ENCODE data around the gene DPYD.

Gene DPYD

GRCh38 chr1:97685360-97685759 lies 235.5 kb downstream of the DPYD start:
- no peak for DNase-seq (ENCODE audit: low spot score)

- DNase-seq (ENCODE audit: low spot score), result no peak
Observed at GRCh38 chr1:97680894-97681293, 239.9 kb downstream of the DPYD start.

DNA sequence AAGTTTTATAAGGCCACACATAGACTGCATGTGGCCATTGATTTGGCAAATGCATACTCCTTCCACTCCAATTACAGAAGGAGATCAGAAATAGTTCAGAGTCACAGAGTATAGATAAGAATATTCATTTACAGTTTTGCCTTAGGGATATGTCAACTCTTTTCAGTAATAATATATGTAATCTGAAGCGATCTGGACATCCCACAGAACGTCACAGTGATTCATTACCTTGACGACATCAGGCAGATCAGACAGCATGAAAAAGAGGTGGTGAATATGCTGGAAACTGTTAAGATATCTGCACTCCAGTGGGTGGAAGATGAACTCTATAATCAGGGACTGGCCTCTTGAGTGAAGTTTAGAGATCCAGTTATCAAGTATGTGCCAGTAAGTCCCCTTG lies 240.4 kb downstream of the DPYD start:
- DNase-seq (ENCODE audit: low spot score), result no peak

GRCh38 chr1:97677702-97678101 lies 243.1 kb downstream of the DPYD start:
- no peak for DNase-seq (ENCODE audit: low spot score)

- no peak for DNase-seq (ENCODE audit: low spot score)
Observed at GRCh38 chr1:97674517-97674916, 246.3 kb downstream of the DPYD start.

- peak; percentile 54 for DNase-seq (ENCODE audit: low spot score)
Observed at GRCh38 chr1:97668945-97669344, 251.9 kb downstream of the DPYD start.

- no peak for DNase-seq (ENCODE audit: low spot score)
Observed at GRCh38 chr1:97660431-97661105, 260.3 kb downstream of the DPYD start.

GRCh38 chr1:97654876-97655585 lies 265.8 kb downstream of the DPYD start:
- DNase-seq (ENCODE audit: low spot score), result no peak

GRCh38 chr1:97651250-97651649 lies 269.6 kb downstream of the DPYD start:
- DNase-seq (ENCODE audit: low spot score), result no peak

DNA sequence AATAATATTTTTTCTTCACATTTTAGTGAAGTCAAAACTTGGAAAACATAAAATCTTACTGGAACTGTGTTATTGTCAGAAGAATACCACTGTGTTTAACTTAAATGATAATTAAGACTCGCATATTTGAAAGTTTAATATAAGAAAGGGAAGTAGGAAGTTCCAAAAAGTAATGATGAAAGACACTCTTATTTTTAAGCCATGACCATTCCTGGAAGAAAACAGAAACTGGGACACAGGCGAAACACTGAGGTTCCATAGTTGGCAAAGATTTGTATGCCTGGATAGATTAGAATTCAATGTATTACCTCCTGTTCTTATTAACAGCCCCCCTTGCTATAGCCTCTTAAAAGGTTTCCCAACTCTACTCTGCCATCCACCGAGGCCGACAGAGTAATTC lies 271.2 kb downstream of the DPYD start:
- DNase-seq (ENCODE audit: low spot score), result no peak

DNA sequence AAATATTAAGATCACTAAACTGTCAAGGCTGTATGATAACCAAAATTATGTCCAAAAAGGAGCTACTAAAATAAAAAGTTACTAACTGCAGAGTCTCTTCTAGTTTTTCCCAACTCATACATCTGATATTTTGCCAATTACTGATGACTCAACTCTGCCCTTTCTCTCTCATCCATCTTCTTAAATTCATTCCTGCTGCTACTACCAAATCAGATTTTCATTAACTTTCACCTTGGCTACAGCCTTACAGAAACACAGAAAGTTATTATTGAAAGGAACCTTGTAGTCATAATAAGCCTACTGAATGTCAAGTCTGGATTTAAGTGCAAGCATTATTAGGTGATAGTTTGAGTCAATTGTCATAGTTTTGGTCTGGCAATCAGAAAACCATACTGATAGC lies 273.1 kb downstream of the DPYD start:
- DNase-seq (ENCODE audit: low spot score), result peak; percentile 27

DNA sequence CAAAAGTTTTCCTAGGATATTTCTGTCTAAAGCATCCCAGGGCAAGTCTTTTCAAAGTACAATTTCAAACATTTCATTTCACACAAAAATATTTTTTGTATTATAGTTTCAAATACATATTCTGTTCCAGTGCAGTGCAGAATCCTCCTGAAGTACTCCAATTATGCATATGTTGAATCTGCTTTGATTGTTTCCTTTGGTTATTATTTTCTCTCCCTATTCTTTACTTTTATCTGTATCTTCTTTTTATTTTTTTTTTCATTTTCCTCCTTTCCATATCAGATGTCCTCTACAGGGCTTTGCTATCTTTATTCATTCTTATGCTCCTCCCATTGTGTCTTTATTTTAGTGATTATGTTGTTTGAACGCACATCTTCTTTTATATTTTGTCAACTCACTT lies 274.8 kb downstream of the DPYD start:
- no peak for DNase-seq (ENCODE audit: low spot score)

- no peak for DNase-seq (ENCODE audit: low spot score)
Observed at GRCh38 chr1:97640677-97641076, 280.2 kb downstream of the DPYD start.

GRCh38 chr1:97636941-97637340 lies 283.9 kb downstream of the DPYD start:
- DNase-seq (ENCODE audit: low spot score), result no peak

DNA sequence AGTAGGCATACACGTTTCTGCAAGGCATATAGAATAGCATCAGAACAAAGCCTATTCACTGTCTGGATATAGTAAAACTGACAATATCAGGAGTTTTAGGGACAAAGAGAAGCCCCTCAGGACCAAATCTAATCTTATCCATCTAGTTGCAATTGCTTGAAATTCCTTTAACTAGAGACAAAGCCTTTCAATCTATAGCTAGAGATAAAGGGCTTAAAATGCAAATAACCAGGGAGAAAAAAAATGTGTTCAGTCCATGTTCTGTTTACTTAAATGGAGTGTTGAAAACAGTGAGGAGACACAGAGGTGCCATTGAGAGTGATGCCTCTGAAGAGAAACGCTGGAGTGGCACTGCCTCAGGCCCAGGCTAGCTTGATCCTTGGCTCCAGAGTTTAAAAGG lies 286.1 kb downstream of the DPYD start:
- no peak for DNase-seq (ENCODE audit: low spot score)

- DNase-seq (ENCODE audit: low spot score), result no peak
Observed at GRCh38 chr1:97632776-97633175, 288.1 kb downstream of the DPYD start.

DNA sequence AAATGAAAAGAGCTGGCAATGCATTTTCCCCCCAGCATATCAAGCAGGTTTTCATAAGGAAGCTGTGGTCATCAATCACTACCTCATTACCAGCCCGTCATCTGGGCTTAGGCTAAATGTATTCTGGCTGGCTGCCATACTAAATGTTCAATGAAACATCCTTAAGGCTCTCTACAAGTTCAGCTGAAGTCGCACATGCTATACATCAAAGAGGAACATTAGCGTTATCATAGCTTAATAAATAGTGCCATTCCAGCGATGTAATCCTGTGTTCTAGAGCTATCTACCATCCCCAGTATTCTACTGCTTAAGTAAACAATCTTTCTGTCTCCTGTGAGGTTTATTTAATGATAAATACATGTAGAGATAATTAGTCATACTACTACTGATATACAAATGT lies 288.8 kb downstream of the DPYD start:
- DNase-seq (ENCODE audit: low spot score), result no peak

- DNase-seq (ENCODE audit: low spot score), result no peak
Observed at GRCh38 chr1:97630948-97631347, 289.9 kb downstream of the DPYD start.

DNA sequence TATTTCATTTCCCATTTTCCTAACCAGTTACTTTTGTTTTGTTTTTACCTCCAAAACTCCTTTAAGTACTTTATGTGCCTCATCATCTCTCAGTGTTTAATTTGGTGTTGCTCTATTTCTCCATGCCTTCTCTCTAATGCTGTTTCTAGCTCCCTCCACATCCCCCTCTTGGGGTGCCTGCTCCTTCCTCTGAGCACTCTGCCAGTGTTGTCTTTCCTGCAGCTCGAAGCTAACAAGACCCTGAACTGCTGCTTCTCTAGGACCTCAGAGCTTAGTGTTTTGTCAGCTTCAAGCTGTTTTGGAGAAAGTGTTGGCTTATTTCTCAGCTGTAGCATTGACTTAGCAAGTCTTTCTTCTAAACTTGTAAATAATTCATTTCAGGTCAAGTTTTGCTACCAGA lies 290.6 kb downstream of the DPYD start:
- no peak for DNase-seq (ENCODE audit: low spot score)

GRCh38 chr1:97623220-97623619 lies 297.6 kb downstream of the DPYD start:
- no peak for DNase-seq (ENCODE audit: low spot score)

DNA sequence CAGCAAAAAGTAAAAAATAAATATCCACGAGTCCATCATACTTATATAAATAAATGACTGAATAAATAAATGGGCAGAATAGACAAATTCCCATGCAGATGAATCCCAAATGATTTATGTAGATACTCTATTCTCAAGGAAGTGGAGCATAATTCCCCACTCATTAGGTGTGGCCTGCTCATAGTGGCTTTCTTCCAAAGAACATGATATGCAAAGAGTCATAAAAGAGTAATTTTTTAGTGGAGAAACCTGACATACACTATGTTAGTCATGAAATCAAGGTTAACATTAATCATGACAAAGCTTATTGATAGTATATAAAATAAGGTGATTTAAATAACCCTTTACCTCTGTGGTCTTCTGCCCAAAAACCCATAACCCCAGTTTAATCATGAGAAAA lies 298.9 kb downstream of the DPYD start:
- DNase-seq (ENCODE audit: low spot score), result no peak

DNA sequence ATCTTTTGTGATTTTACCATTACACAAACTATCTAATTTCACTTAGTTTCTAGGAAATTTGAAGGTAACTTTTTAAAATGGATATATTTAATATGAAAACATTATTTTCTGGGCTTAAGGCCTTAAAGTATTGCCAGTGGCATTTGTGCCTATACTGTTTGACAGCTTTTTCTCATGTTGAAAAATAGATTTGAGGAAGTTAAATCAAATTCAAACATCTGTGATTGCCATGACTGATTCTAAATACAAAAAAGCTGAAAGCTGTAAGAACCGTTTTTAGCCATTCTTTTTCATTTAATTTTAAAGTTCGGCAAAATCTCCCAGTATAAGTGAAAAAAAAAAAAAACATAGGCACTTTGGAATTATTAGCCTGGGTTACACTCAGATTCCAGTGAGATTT lies 301.1 kb downstream of the DPYD start:
- DNase-seq (ENCODE audit: low spot score), result no peak

GRCh38 chr1:97610748-97611147 lies 310.1 kb downstream of the DPYD start:
- no peak for DNase-seq (ENCODE audit: low spot score)

GRCh38 chr1:97610102-97610501 lies 310.7 kb downstream of the DPYD start:
- no peak for DNase-seq (ENCODE audit: low spot score)

Measured in AG20443 (cell line).